ENCODE measurements around the gene CDKN2C. TPM values are rescaled to one million over a fixed set of nuclear protein-coding genes. Genes with fewer than 3 reads are reported as not detected.
"Not testable (repeated sequence)": the region's sequence is repeated elsewhere in the genome, so short reads cannot be mapped to it uniquely, and the experiment has no call there.

CDKN2C gene
- total RNA-seq, 4 donors from 2014 or later = 3.9 to 16.3 (median 6.3) TPM

DNA sequence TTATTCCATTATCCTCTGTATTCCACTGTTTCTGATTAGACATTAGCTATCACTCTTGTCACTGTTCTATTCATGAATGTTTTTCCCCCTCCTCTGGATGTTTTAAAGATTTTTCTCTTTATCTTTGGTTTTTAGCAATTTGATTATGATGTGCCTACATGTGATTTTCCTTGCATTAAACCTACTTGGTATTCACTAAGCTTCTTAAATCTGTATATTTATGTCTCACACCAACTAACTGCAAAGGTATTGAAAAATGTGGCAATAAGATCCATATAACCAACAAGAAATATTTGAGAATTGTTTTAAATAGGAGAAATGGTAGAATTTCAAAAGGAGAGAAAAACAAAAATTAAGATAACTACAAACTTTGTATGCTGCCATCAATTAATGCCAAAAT lies 35.2 kb upstream of the CDKN2C start:
- Histone ChIP-seq H3K4me1 (peaks cover 18 to 21% of the 10 kb centered on the region in 2 donors), H3K36me3 (no peaks in the 10 kb centered on the region), H3K4me3 (no peak overlapping the region), H3K27me3 (no peaks in the 10 kb centered on the region), H3K27ac (no peak overlapping the region), H3K9me3 (no peaks in the 10 kb centered on the region)
- DNase-seq (no peak), ATAC-seq (no peak)
- TF ChIP-seq, protein P1, sequence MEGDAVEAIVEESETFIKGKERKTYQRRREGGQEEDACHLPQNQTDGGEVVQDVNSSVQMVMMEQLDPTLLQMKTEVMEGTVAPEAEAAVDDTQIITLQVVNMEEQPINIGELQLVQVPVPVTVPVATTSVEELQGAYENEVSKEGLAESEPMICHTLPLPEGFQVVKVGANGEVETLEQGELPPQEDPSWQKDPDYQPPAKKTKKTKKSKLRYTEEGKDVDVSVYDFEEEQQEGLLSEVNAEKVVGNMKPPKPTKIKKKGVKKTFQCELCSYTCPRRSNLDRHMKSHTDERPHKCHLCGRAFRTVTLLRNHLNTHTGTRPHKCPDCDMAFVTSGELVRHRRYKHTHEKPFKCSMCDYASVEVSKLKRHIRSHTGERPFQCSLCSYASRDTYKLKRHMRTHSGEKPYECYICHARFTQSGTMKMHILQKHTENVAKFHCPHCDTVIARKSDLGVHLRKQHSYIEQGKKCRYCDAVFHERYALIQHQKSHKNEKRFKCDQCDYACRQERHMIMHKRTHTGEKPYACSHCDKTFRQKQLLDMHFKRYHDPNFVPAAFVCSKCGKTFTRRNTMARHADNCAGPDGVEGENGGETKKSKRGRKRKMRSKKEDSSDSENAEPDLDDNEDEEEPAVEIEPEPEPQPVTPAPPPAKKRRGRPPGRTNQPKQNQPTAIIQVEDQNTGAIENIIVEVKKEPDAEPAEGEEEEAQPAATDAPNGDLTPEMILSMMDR (IDR thresholded peaks at IDR 0.05 in 4 of 5, conservative IDR thresholded peaks at IDR 0.05 in 1 of 5) = no peak
- TF ChIP-seq POLR2A (IDR thresholded peaks at IDR 0.05) = no peak
- in situ Hi-C loops (cut with MboI; ENCODE audit: low sequenced_read_pairs in 4 of 4) = loop anchor here in 3 of 4 donors (10.0 to 25.0 kb wide), 5 partner anchors 102 to 252 kb away; no protein-coding TSS in a partner anchor
- intact Hi-C loops (cut with DNase I; ENCODE audit: low total_unique reads) = no loop called here

DNA sequence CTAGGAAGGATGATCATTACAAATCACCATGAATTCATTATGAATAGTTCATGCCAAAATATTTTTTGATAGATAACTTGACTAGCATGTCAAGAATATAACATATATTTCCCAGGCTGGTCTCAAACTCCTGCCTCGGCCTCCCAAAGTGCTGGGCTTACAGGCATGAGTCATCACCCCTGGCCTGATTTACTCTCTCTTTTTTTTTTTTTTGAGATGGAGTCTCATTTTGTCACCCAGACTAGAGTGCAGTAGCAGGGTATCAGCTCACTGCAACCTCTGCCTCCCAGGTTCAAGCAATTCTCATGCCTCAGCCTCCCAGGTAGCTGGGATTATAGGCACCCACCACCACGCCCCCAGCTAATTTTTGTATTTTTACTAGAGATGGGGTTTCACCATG lies 34.8 kb upstream of the CDKN2C start:
- H3K36me3 ChIP-seq; intact Hi-C loops (cut with DNase I; ENCODE audit: low total_unique reads); H3K27me3 ChIP-seq; H3K4me3 ChIP-seq; H3K9me3 ChIP-seq; ATAC-seq; H3K27ac ChIP-seq; DNase-seq: not testable (repeated sequence)
- in situ Hi-C loops (cut with MboI; ENCODE audit: low sequenced_read_pairs in 4 of 4) = loop anchor here in 3 of 4 donors (10.0 to 25.0 kb wide), 5 partner anchors 102 to 252 kb away; no protein-coding TSS in a partner anchor
- H3K4me1 ChIP-seq = peaks cover 16 to 18% of the 10 kb centered on the region in 2 donors

DNA sequence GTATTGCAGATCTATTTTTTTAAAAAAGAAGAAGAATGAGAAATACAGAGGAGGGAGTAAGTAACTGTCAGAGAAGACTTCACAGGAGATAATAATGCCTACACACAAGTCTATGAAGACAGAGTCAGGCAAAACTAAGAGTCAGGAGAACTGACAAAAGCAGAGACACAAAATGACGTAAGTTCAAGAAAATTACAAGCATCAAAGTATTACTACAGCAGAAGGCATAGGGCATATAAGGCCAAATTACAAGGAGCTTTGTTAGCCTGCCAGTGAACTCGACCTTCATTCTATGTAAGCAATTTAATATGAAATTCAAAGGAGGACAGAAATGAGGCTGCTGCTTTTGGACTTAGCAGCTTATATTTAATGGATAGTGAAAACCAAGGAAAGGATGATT lies 33.7 kb upstream of the CDKN2C start:
- H3K27ac ChIP-seq = no peak overlapping the region
- in situ Hi-C loops (cut with MboI; ENCODE audit: low sequenced_read_pairs in 4 of 4) (loop anchor here in 3 of 4 donors (10.0 to 25.0 kb wide), 5 partner anchors 101 to 251 kb away; no protein-coding TSS in a partner anchor), intact Hi-C loops (cut with DNase I; ENCODE audit: low total_unique reads) (no loop called here)

DNA sequence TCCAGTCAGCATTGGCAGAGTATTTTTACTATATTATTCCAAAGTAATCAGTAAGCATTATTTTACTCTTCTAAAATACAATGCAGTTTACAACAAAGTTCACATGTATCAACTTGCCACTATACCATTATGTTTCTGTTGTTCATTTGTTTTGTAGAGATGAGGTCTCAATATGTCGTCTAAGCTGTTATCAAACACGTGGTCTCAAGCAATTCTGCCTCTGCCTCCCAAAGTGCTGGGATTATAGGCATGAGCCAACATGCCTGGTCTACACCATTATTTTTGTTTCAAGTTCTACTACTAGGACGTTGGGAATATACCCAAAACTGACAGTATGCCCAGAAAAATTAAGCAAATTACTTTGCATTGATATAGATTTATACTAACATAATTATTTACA lies 29.8 kb upstream of the CDKN2C start:
- H3K4me3 ChIP-seq = no peak overlapping the region
- intact Hi-C loops (cut with DNase I; ENCODE audit: low total_unique reads) (no loop called here), in situ Hi-C loops (cut with MboI; ENCODE audit: low sequenced_read_pairs in 4 of 4) (loop anchor here in 2 of 4 donors (25.0 kb wide), 3 partner anchors 97 to 247 kb away; no protein-coding TSS in a partner anchor)
- no peaks in the 10 kb centered on the region for H3K9me3 ChIP-seq
- no peaks in the 10 kb centered on the region for H3K27me3 ChIP-seq
- H3K36me3 ChIP-seq = no peaks in the 10 kb centered on the region
- DNase-seq = no peak
- TF ChIP-seq, protein P1 (IDR thresholded peaks at IDR 0.05 in 4 of 5, conservative IDR thresholded peaks at IDR 0.05 in 1 of 5) = no peak
- no peak for TF ChIP-seq POLR2A (IDR thresholded peaks at IDR 0.05)
- peaks cover 15 to 40% of the 10 kb centered on the region in 2 donors for H3K4me1 ChIP-seq
- ATAC-seq = no peak
- no peak overlapping the region for H3K27ac ChIP-seq

More for the DNA sequence above, 33.7 kb upstream of the CDKN2C start:
- no peaks in the 10 kb centered on the region for H3K36me3 ChIP-seq
- no peaks in the 10 kb centered on the region for H3K9me3 ChIP-seq
- H3K27me3 ChIP-seq = no peaks in the 10 kb centered on the region
- no peak overlapping the region for H3K4me3 ChIP-seq
- no peak for DNase-seq
- H3K4me1 ChIP-seq = peaks cover 15 to 18% of the 10 kb centered on the region in 2 donors
- no peak for TF ChIP-seq POLR2A (IDR thresholded peaks at IDR 0.05)
- TF ChIP-seq, protein P1 (IDR thresholded peaks at IDR 0.05 in 4 of 5, conservative IDR thresholded peaks at IDR 0.05 in 1 of 5) = no peak
- no peak for ATAC-seq

DNA sequence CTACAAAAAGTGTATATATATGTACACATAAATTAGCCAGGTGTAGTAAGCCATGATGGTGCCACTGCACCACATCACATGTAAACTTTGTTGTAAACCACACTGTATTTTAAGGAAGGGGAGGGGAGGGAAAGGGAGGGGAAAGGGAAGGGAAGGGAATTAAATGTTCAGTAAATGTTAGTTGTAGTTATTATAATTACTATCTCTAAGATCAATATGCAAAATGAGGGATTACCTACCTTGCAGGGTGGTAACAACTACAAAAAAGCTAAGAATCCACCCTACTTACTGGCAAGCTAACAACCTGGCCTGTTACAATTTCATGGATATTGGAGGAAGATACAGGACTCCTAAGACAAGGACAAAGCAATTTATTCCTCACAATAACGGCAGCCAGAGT lies 27.7 kb upstream of the CDKN2C start:
- DNase-seq (no peak), ATAC-seq (no peak)
- no peak overlapping the region for H3K27ac ChIP-seq
- H3K27me3 ChIP-seq = no peaks in the 10 kb centered on the region
- no peaks in the 10 kb centered on the region for H3K9me3 ChIP-seq
- intact Hi-C loops (cut with DNase I; ENCODE audit: low total_unique reads) (no loop called here), in situ Hi-C loops (cut with MboI; ENCODE audit: low sequenced_read_pairs in 4 of 4) (loop anchor here in 2 of 4 donors (25.0 kb wide), 3 partner anchors 95 to 245 kb away; no protein-coding TSS in a partner anchor)
- H3K4me3 ChIP-seq = no peak overlapping the region
- peaks cover 0 to 29% of the 10 kb centered on the region in 2 donors for H3K4me1 ChIP-seq
- TF ChIP-seq, protein P1 (IDR thresholded peaks at IDR 0.05 in 4 of 5, conservative IDR thresholded peaks at IDR 0.05 in 1 of 5) = no peak
- TF ChIP-seq POLR2A (IDR thresholded peaks at IDR 0.05) = no peak
- no peaks in the 10 kb centered on the region for H3K36me3 ChIP-seq
